GM23338 (cell line): ENCODE data around the gene ZNF565. TPM values are rescaled to one million over a fixed set of nuclear protein-coding genes. Genes with fewer than 3 reads are reported as not detected.

Experiments used
- ATAC-seq: fragments of 200-7000 bp; cut with Tn5 transposase; 3 replicates; pipeline ENCODE4 v1.9.1; 2020
- DNase-seq: peaks from one replicate; pipeline ENCODE4 v3.0.0-alpha.2; 2015; ENCODE audit warnings: low spot score
- H2AFZ ChIP-seq: fragments of 200-600 bp; sonication (generic); 2 replicates; pipeline ENCODE4 v1.8.0; 2016; ENCODE audit warnings: antibody characterized with exemption, mild to moderate bottlenecking, moderate library complexity
- H3F3A ChIP-seq: fragments of 200-600 bp; sonication (generic); replicated peaks from 2 replicates; pipeline ENCODE4 v1.8.0; 2017; ENCODE audit warnings: antibody characterized with exemption, mixed run types, low read depth
- H3K27ac ChIP-seq: fragments of 200-600 bp; sonication (generic); 2 replicates; pipeline ENCODE4 v1.6.1; 2016; ENCODE audit warnings: low read depth
- H3K27me3 ChIP-seq: fragments of 200-600 bp; sonication (generic); 2 replicates; pipeline ENCODE4 v1.8.0; 2016; ENCODE audit warnings: mild to moderate bottlenecking, mixed run types, moderate library complexity; ENCODE audit not compliant: insufficient read depth
- H3K36me3 ChIP-seq: fragments of 200-600 bp; sonication (generic); 2 replicates; pipeline ENCODE4 v1.8.0; 2016; ENCODE audit warnings: mild to moderate bottlenecking; ENCODE audit not compliant: insufficient read depth
- H3K4me1 ChIP-seq: fragments of 200-600 bp; sonication (generic); 2 replicates; pipeline ENCODE4 v1.8.0; 2016; ENCODE audit warnings: mild to moderate bottlenecking, moderate library complexity; ENCODE audit not compliant: insufficient read depth
- H3K4me2 ChIP-seq: fragments of 200-600 bp; sonication (generic); 2 replicates; pipeline ENCODE4 v1.7.1; 2017; ENCODE audit warnings: mixed run types
- H3K4me3 ChIP-seq: fragments of 200-600 bp; sonication (generic); 2 replicates; pipeline ENCODE4 v1.6.1; 2016; ENCODE audit warnings: mixed run types
- H3K79me2 ChIP-seq: fragments of 200-600 bp; sonication (generic); replicated peaks from 2 replicates; pipeline ENCODE4 v1.8.0; 2017; ENCODE audit warnings: mild to moderate bottlenecking; ENCODE audit not compliant: insufficient read depth
- H3K9me2 ChIP-seq: fragments of 200-600 bp; sonication (generic); 2 replicates; pipeline ENCODE4 v1.8.0; 2017; ENCODE audit not compliant: insufficient read depth
- H4K20me1 ChIP-seq: fragments of 200-600 bp; sonication (generic); replicated peaks from 2 replicates; pipeline ENCODE4 v1.8.0; 2017; ENCODE audit warnings: mild to moderate bottlenecking; ENCODE audit not compliant: insufficient read depth
- H3K27ac Mint-ChIP-seq: 2 replicates; pipeline ENCODE4 v1.8.0; 2020; ENCODE audit warnings: inconsistent platforms, mild to moderate bottlenecking, moderate library complexity, mixed read lengths
- H3K27me3 Mint-ChIP-seq: 3 replicates; pipeline ENCODE4 v1.8.0; 2022; ENCODE audit warnings: low read depth, mild to moderate bottlenecking, moderate library complexity, mixed read lengths, inconsistent platforms; ENCODE audit not compliant: insufficient read depth, poor library complexity
- H3K36me3 Mint-ChIP-seq: 3 replicates; pipeline ENCODE4 v1.8.0; 2021; ENCODE audit warnings: low read depth, mild to moderate bottlenecking, inconsistent platforms, moderate library complexity, mixed read lengths
- H3K4me1 Mint-ChIP-seq: 3 replicates; pipeline ENCODE4 v1.8.0; 2020; ENCODE audit warnings: mild to moderate bottlenecking, inconsistent platforms, mixed read lengths
- H3K4me3 Mint-ChIP-seq: 3 replicates; pipeline ENCODE4 v1.8.0; 2021; ENCODE audit warnings: moderate library complexity, mild to moderate bottlenecking, inconsistent platforms, mixed read lengths
- H3K9me3 Mint-ChIP-seq: 3 replicates; pipeline ENCODE4 v1.8.0; 2020; ENCODE audit warnings: moderate library complexity, mild to moderate bottlenecking, inconsistent platforms, mixed read lengths
- CREB1 ChIP-seq: fragments of 250-450 bp; sonication (Bioruptor Pico); IDR thresholded peaks from 2 replicates; pipeline ENCODE4 v1.5.0; 2020; ENCODE audit warnings: low read depth, mild to moderate bottlenecking, moderate library complexity
- EZH2 ChIP-seq: fragments of 200-600 bp; sonication (generic); IDR thresholded peaks from one replicate; pipeline ENCODE4 v1.8.0; 2017; ENCODE audit warnings: antibody characterized with exemption, mild to moderate bottlenecking, low read depth; ENCODE audit not compliant: unreplicated experiment
- JUNB ChIP-seq: IDR thresholded peaks from one replicate; pipeline ENCODE4 v1.6.1; 2016; ENCODE audit warnings: antibody characterized with exemption; ENCODE audit not compliant: unreplicated experiment
- POLR2AphosphoS5 ChIP-seq: IDR thresholded peaks from 2 replicates; pipeline ENCODE4 v1.6.1; 2016; ENCODE audit warnings: antibody characterized with exemption, low read depth
- polyA plus RNA-seq: library from polyadenylated mRNA; unstranded; fragments of >200 nt; fragmentation: Nextera tagmentation; extraction: Ambion mirVana; gene quantifications from 2 replicates; pipeline ENCODE4 v1.2.1, GENCODE V29; 2016
- total RNA-seq: library from RNA; depleted of rRNA; stranded (reverse); fragments of >200 nt; shearing (Covaris generic); gene quantifications from 2 replicates; pipeline ENCODE4 v1.2.3, GENCODE V29; 2014
- TF ChIP-seq, protein P1 (sequence below): IDR thresholded peaks from 2 replicates; pipeline ENCODE4 v1.6.1; 2016; ENCODE audit warnings: antibody characterized with exemption
- TF ChIP-seq, protein P2 (sequence below), 2 experiments: fragments of 200-600 bp in 1 of 2; sonication (generic) in 1 of 2; conservative IDR thresholded peaks; 2 replicates each; pipeline versions ENCODE4 v1.5.1 to v1.6.1; 2016 to 2017; ENCODE audit warnings: antibody characterized with exemption in 2 of 2, low read depth in 2 of 2, mild to moderate bottlenecking in 2 of 2, moderate library complexity in 1 of 2

ZNF565 gene
- total and polyA plus RNA-seq, 2 experiments from 2014 or later: 2.4 to 3.2 TPM

DNA sequence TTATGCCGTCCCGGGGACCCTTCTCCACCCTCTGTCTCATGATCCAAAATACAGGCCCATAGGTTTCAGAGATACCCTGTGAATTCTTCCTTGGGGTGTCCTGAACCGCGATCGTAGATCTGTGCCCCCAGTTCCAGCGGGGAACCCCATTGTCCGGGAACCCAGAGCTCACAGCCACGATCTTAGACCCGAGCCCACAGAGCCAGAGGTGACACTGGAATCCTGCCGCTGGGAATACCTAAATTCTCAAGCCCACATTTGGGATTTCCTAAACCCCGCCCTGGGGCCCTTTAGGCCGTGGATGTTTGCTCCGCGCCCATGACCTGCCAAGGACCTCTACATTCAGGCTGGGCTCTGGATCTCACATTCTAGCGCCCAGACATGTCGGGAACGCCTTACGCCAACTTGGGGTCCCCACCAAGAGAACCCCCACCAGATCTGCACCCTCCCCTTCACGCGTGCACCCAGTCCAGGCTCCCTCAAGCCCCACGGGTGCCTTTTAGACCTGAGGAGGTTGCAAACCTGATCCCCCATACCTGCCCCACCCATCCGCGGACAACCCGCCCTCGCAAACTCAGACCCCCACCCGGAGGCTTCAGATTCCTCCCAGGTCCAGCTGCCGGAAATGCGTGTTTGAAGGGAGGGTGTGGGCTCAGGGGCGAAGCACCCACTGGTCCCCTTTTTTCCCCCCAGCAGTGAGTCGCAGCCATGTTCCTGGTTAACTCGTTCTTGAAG lies 74.0 kb downstream of the ZNF565 start:
- TF ChIP-seq EZH2 (no peak), CREB1 (CRISPR knock-in tag) (peak; percentile 60; the same call in 1 of the 2 replicates)
- Histone ChIP-seq H4K20me1 (peaks cover 8% of the 10 kb centered on the region; the same call in 1 of the 2 replicates), H3K4me1 (no peaks in the 10 kb centered on the region; the same call in 1 of the 2 replicates), H3K4me3 (peak overlapping the region; percentile 100), H2AFZ (peak overlapping the region; percentile 38; the same call in 1 of the 2 replicates), H3K4me2 (peak overlapping the region; percentile 98), H3K36me3 (peaks cover 12% of the 10 kb centered on the region), H3F3A (peaks cover 12% of the 10 kb centered on the region; the same call in 1 of the 2 replicates), H3K27ac (peak overlapping the region; percentile 96), H3K79me2 (peaks cover 6% of the 10 kb centered on the region), H3K9me2 (no peaks in the 10 kb centered on the region), H3K27me3 (no peaks in the 10 kb centered on the region)
- ATAC-seq (peak; percentile 23), DNase-seq (peak; percentile 86)
- peaks cover 36% of the 10 kb centered on the region for H3K36me3 Mint-ChIP-seq
- peak overlapping the region; percentile 100 for H3K4me3 Mint-ChIP-seq
- peak overlapping the region; percentile 99 for H3K27ac Mint-ChIP-seq
- peaks cover 16% of the 10 kb centered on the region for H3K4me1 Mint-ChIP-seq
- H3K9me3 Mint-ChIP-seq: no peaks in the 10 kb centered on the region
- peaks cover 11% of the 10 kb centered on the region for H3K27me3 Mint-ChIP-seq

DNA sequence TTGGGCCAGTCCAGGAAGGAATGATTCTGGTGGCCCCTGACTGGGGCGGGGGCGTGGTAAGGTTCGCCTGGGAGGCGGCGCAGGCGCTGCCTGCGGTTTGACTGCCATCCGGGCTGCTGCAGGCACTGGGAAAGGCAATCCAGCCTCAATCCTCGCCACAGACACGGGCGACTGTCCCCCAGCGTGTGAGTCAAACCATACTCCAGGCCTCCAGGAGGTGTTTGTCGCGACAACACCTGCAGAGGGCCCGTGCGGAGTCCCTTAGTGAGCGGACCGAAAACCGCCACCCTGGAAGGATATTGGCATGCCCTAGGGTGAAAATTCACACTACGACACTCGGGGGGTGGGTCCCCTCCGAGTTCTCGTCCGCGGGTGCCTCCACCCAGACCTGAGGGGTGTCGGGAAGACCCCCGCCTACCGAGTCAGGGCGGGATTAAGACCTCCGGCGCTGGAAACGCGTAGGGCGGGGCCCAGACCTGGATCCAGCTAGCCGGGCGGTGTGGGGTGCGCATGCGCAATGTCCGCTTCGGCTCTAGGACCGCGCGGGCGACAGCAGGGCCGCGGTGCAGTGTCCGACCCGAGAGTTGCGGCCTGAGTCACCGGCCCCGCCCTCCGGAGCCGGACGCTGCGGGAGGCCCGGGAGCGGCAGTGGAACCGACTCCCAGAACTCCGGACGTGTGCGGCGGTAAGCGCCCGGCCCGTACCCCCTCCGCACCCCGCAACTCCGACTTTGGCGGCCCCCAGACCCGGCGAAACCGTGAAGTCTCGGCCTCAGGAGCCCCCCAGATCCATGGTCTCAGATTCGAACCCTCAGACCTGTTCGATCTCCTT lies 74.8 kb downstream of the ZNF565 start, which contains the start of gene CAPNS1:
CAPNS1 (plus strand) TSS at position 594 of the 831 bp plus-strand sequence. CDS start 946 bp downstream, outside the sequence.
- peak; percentile 69 for ATAC-seq
- peak within 1 kb of the TSS; percentile 100 for H3K4me3 ChIP-seq
- Mint-ChIP-seq H3K4me3 (peak within 1 kb of the TSS; percentile 100), H3K9me3 (no peaks in the 10 kb centered on the region), H3K27ac (peak within 1 kb of the TSS; percentile 99), H3K36me3 (peaks cover 28% of the 10 kb centered on the region), H3K4me1 (peaks cover 16% of the 10 kb centered on the region), H3K27me3 (peaks cover 11% of the 10 kb centered on the region)
- peak; percentile 98 for DNase-seq
- H3K79me2 ChIP-seq: peaks cover 6% of the 10 kb centered on the region
- peaks cover 12% of the 10 kb centered on the region for H3K36me3 ChIP-seq
- TF ChIP-seq, protein P1, sequence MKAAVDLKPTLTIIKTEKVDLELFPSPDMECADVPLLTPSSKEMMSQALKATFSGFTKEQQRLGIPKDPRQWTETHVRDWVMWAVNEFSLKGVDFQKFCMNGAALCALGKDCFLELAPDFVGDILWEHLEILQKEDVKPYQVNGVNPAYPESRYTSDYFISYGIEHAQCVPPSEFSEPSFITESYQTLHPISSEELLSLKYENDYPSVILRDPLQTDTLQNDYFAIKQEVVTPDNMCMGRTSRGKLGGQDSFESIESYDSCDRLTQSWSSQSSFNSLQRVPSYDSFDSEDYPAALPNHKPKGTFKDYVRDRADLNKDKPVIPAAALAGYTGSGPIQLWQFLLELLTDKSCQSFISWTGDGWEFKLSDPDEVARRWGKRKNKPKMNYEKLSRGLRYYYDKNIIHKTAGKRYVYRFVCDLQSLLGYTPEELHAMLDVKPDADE: peak; percentile 51
- TF ChIP-seq JUNB: no peak
- peak; percentile 59 for TF ChIP-seq CREB1 (CRISPR knock-in tag)
- peak; percentile 83 for TF ChIP-seq POLR2AphosphoS5
- TF ChIP-seq, protein P2, sequence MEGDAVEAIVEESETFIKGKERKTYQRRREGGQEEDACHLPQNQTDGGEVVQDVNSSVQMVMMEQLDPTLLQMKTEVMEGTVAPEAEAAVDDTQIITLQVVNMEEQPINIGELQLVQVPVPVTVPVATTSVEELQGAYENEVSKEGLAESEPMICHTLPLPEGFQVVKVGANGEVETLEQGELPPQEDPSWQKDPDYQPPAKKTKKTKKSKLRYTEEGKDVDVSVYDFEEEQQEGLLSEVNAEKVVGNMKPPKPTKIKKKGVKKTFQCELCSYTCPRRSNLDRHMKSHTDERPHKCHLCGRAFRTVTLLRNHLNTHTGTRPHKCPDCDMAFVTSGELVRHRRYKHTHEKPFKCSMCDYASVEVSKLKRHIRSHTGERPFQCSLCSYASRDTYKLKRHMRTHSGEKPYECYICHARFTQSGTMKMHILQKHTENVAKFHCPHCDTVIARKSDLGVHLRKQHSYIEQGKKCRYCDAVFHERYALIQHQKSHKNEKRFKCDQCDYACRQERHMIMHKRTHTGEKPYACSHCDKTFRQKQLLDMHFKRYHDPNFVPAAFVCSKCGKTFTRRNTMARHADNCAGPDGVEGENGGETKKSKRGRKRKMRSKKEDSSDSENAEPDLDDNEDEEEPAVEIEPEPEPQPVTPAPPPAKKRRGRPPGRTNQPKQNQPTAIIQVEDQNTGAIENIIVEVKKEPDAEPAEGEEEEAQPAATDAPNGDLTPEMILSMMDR (conservative IDR thresholded peaks at IDR 0.05; ENCODE audit: low read depth in 2 of 2): no peak; a peak in 1 of 4 replicates
- H3K4me1 ChIP-seq: no peaks in the 10 kb centered on the region; the same call in 1 of the 2 replicates
- peak within 1 kb of the TSS; percentile 98 for H3K4me2 ChIP-seq
- no peaks in the 10 kb centered on the region for H4K20me1 ChIP-seq
- H3K27me3 ChIP-seq: no peaks in the 10 kb centered on the region
- H3F3A ChIP-seq: peaks cover 12% of the 10 kb centered on the region; the same call in 1 of the 2 replicates
- no peaks in the 10 kb centered on the region for H3K9me2 ChIP-seq
- H3K27ac ChIP-seq: peak within 1 kb of the TSS; percentile 96
- H2AFZ ChIP-seq: peak within 1 kb of the TSS; percentile 98
